Measurements from ENCODE around the gene CORO1C.
"Not testable (repeated sequence)": the region's sequence is repeated elsewhere in the genome, so short reads cannot be mapped to it uniquely, and the experiment has no call there.

CORO1C gene

GRCh38 chr12:108675792-108676191 is 55.5 kb downstream of the CORO1C start:
- DNase-seq (ENCODE audit: low read depth, low spot score), result no peak

DNA sequence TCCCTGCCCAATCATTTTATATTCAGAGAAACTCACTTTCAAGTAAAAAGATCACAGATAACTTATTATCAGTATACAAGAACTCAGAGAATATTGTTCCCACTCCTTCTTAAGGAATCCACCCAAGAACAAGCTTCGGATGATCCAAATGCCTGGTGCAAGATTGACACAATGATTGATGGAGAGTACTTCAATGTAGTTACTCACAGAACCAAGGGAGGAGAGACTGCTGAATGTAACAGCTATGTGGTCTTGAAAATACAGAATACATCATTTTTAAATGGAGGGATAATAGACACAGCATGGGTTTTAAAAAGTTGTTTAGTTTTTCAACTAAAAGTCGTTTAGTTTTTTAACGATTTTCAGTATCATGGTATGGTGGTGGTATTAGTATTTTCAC is 59.3 kb downstream of the CORO1C start:
- DNase-seq (ENCODE audit: low read depth, low spot score), result no peak

DNA sequence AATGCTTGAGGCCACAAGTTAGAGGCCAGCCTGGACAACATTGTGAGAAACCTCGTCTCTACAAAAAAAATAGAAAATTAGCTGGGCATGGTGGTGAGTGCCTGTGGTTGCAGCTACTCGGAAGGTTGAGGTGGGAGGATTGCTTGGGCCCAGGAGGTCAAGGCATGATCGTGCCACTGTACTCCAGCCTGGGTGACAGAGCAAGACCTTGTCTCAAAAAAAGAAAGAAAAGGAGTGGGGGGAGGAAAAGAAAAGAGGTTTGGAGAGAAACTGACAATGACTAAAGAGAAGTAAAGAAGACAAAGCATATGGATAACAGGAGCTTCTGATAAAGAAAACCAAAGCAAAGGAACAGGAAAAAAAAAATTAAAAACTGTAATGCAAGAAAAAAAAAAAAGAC is 60.2 kb downstream of the CORO1C start:
- DNase-seq (ENCODE audit: low read depth, low spot score), result no peak

DNA sequence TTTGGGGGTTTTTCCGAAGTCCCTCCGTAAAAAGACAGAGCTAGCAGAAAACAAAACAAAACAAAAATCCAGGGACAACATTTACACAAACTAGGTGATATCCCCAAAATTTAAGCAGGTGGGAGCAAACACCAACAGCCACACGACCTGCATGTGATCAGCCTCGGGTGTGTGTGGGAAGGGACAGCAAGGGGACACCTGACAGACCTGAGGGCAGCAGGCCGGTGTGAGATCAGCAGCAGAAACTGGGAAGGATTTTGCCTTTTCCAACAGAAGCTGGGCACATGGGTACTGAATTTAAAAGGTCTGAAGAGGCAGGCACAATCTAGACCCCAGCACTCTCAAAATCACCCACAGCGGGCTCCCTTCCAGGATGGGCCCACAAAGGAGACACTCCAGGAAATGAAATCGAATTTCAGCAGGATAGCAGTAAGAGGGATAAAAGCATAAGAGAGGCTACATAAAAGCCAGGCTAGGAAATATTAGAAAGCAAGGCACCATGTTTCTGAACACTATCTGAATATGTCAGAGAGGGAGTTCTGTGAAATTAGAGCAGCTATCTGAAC is 61.2 kb downstream of the CORO1C start:
- no peak for DNase-seq (ENCODE audit: low read depth, low spot score)

DNA sequence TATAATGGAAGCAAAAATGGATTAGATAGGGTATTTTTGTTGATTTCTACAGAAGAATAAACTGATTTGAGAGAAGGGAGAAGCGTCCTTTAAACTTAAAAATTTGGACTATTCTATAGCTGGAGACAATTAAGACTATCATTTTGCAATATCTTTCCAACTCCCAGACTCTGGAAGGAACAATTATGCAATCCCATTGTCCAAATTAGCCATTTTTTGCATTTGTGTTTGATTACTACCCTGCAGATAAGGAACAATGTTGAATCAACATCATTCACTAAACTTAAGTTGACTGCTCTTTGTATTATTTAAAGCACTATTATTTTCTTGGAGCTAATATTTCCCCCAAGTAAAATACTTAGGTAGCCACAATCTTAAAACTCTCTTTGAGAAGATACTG is 62.8 kb downstream of the CORO1C start:
- DNase-seq (ENCODE audit: low read depth, low spot score), result no peak

DNA sequence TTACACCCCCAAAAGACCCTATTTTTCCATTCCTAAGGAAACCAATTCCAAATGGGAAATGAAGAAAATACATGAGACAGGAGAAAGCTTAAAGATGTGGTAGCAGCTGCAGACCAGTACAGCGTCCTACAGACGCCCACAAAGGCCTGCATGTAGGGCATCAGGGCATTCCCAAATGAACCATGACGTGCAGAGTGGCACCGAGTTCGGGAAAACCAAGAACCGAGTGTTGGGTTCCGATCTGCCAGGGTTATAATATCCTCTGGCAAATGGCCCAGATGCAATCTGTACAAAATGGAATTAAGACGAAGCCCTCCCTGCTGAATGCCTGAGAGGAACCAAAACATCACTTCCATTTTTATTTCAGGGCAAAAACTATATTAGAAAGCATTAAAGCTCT is 63.3 kb downstream of the CORO1C start:
- no peak for DNase-seq (ENCODE audit: low read depth, low spot score)

- no peak for DNase-seq (ENCODE audit: low read depth, low spot score)
Observed at GRCh38 chr12:108667349-108667748, 64.0 kb downstream of the CORO1C start.

GRCh38 chr12:108666401-108666881 is 64.9 kb downstream of the CORO1C start:
- DNase-seq (ENCODE audit: low read depth, low spot score), result no peak

- DNase-seq (ENCODE audit: low read depth, low spot score), result no peak
Observed at GRCh38 chr12:108665608-108666202, 65.6 kb downstream of the CORO1C start.

GRCh38 chr12:108664338-108665258 is 66.7 kb downstream of the CORO1C start:
- DNase-seq (ENCODE audit: low read depth, low spot score), result peak; percentile 91

DNA sequence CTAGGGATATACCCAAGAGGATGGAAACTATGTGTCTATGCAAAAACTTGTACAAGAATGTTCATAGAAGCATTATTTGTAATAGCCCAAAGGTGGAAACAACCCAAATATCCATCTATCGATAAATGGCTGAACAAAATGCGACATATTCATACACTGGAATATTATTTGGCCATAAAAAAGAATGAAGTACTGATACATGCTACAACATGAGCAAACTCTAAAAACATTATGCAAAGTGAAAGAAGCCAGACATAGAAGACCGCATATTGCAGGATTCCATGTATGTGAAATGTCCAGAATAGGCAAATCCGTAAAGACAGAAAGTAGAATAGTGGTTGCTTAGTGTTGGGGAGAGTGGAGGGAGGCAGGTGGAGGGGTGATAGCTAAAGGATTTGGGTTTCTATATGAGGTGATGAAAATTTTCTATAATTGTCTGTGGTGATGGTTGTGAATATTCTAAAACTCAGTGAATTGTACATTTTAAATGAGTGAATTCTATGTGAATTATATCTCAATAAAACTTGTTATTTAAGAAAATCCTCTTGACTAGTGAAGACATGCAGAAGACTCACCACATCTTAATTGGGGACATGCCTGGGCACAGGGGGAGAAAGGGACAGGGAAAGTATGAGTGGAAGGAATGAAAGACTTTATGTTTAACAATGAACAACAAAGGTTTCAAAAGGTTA is 67.8 kb downstream of the CORO1C start:
- DNase-seq (ENCODE audit: low read depth, low spot score), result no peak

DNA sequence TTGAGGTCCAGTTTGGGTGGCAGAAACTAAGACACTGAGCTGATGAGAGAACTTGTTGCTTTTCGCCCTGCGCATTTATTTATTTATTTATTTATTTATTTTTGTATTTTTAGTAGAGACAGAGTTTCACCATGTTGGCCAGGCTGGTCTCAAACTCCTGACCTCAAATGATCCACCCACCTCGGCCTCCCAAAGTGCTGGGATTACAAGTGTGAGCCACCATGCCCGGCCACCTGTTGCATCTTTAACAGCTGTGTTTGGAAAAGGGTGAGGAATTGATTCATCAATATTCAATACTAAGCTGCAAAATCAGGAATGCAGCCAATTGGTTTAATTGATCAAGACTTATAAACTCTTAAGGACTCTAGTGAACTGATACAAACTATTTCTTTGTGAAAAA is 73.2 kb downstream of the CORO1C start:
- DNase-seq (ENCODE audit: low read depth, low spot score), result not testable (repeated sequence)

DNA sequence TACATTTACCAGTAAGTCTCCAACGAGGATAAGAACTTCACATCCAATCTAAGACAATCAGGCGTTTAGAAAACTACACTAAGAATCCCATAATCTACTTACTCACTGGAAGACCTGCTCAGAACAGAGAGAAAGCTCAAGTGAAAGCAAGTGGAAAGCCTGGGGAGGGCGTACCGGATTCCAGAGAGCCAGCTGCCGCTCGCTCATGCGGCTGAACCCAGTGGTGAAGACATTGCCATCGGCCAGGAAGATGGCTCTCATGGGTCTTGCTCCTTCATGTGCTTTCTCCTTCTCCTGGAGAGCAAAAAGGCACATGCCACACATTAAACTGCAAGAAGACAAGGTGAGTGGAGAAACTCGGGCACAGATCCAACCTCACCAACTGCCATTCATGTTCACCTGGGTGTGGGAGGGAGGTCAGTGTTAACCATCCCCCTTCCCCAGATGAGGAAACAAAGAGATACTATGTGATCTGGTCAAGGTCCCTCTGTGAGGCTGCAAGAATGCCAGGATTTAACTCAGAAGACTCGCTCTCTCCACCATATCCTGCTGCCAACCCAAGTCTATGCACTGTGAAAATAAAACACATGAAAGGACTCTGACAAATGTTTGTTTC is 74.1 kb downstream of the CORO1C start:
- no peak for DNase-seq (ENCODE audit: low read depth, low spot score)

DNA sequence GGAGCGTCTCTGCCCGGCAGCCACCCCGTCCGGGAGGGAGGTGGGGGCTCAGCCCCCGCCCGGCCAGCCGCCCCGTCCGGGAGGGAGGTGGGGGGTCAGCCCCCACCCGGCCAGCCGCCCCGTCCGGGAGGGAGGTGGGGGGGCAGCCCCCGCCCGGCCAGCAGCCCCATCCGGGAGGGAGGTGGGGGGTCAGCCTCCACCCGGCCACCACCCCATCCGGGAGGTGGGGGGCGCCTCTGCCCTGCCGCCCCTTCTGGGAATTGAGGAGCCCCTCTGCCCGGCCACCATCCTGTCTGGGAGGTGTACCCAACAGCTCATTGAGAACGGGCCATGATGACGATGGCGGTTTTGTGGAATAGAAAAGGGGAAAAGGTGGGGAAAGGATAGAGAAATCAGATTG is 75.1 kb downstream of the CORO1C start:
- not testable (repeated sequence) for DNase-seq (ENCODE audit: low read depth, low spot score)

DNA sequence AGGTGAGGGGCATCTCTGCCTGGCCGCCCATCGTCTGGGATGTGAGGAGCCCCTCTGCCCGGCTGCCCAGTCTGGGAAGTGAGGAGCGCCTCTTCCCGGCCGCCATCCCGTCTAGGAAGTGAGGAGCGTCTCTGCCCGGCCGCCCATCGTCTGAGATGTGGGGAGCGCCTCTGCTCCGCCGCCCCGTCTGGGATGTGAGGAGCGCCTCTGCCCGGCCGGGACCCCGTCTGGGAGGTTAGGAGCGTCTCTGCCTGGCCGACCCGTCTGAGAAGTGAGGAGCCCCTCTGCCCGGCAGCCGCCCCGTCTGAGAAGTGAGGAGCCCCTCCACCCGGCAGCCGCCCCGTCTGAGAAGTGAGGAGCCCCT is 75.5 kb downstream of the CORO1C start:
- DNase-seq (ENCODE audit: low read depth, low spot score), result not testable (repeated sequence)

- not testable (repeated sequence) for DNase-seq (ENCODE audit: low read depth, low spot score)
Observed at GRCh38 chr12:108654622-108655021, 76.7 kb downstream of the CORO1C start.

DNA sequence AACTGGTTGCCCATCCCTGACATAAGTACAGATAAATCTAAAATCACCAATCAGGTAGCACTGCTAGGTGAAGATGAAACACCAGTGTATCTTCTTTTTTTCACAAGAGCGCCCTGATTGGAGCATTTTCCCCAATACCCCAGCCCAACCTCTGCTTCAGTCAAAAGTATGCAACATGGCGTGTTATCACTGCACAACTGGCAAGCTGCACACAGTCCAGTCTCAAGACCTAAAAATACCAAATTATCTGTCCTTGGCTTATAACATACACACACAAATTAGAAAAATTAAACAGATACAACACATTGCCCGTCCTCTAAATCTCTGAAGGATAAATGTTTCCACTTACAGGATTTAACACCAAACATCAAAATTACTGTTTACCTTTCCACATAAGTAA is 77.4 kb downstream of the CORO1C start:
- DNase-seq (ENCODE audit: low read depth, low spot score), result no peak

GRCh38 chr12:108653082-108653516 is 78.2 kb downstream of the CORO1C start:
- no peak for DNase-seq (ENCODE audit: low read depth, low spot score)

DNA sequence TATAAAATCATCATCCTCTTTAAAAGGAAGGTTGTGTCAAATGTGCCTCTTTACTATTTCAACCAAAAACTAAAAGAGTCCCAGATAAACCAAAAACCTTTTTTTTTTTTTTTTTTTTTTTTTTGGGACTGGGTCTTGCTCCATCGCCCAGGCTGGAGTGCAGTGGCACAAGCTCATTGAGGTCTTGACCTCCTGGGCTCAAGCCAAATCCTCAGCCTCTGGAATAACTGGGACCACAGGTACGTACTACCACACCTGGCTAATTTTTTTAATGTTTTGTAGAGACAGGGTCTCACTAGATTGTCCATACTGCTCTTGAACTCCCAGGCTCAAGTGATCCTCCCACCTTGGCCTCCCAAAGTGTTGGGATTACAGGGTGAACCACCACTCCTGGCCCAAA is 81.2 kb downstream of the CORO1C start:
- no peak for DNase-seq (ENCODE audit: low read depth, low spot score)

DNA sequence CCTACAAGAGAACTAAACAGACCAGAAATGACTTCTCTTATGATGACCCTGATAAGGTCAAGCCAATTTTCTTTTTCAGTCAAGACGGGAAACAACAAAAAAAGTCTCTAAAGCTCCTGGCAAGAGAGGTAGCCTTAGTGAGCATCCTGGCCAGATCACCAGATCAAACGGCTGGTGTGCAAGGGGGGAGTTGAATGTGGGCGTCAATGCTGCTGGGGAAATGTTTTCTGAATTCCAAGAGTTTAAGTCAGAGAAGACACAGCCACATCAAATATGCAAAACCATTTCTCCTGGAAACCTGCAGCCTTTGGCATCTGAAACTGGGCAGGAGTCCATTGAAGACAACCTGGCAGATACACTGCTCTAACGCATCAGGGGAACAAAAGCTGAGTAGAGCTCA is 81.6 kb downstream of the CORO1C start:
- DNase-seq (ENCODE audit: low read depth, low spot score), result no peak

GRCh38 chr12:108649126-108649525 is 82.2 kb downstream of the CORO1C start:
- no peak for DNase-seq (ENCODE audit: low read depth, low spot score)

DNA sequence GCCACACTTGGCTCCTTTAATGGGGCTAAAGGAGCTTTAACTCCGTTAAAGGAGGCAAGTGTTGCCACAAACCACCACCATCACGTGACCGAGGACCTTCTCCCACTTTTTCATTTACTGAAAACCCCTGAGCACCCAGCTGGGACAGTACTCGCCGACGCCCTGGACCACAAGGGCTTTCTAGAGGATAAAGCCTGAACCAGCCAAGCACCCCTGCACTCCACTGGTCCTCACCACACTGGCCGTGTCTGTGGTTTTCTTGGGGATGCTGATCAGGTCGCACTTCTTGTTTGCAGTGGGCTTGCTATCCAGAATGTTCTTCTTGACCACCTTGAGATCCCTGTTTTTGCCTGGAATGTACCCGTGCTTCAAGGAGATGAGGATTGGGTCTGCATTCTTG is 82.9 kb downstream of the CORO1C start:
- no peak for DNase-seq (ENCODE audit: low read depth, low spot score)
